HEK293T (cell line): Measurements from ENCODE around the gene HBZ.

Experiments
- CTCF ChIA-PET: fragments of 350-600 bp; formaldehyde crosslinking; extraction: SDS; loops from one replicate; lab custom pipeline; 2021; ENCODE audit warnings: antibody characterized with exemption, inconsistent platforms; lab: Yijun Ruan, JAX
- POLR2A ChIA-PET: fragments of 350-600 bp; formaldehyde crosslinking; extraction: SDS; loops from one replicate; lab custom pipeline; 2020; ENCODE audit warnings: antibody characterized with exemption, inconsistent platforms; lab: Yijun Ruan, JAX
- DNase-seq: peaks from one replicate; pipeline ENCODE4 v3.0.0; 2012; ENCODE audit warnings: mixed read lengths; ENCODE audit errors: extremely low spot score
- ARNT ChIP-seq: fragments of 450-650 bp; IDR thresholded peaks from 2 replicates; pipeline ENCODE4 v1.6.1; 2017; ENCODE audit warnings: mild to moderate bottlenecking
- BHLHE40 ChIP-seq: fragments of 450-650 bp; IDR thresholded peaks from 2 replicates; pipeline ENCODE4 v1.6.1; 2016; ENCODE audit warnings: mild to moderate bottlenecking, moderate library complexity, borderline replicate concordance
- CTBP1 ChIP-seq: fragments of 450-650 bp; IDR thresholded peaks from 2 replicates; pipeline ENCODE4 v1.6.1; 2016; ENCODE audit warnings: borderline replicate concordance
- ELF4 ChIP-seq: fragments of 450-650 bp; IDR thresholded peaks from 2 replicates; pipeline ENCODE4 v1.6.1; 2017; ENCODE audit warnings: antibody characterized with exemption
- FOXA1 ChIP-seq: fragments of 450-650 bp; IDR thresholded peaks from 2 replicates; pipeline ENCODE4 v1.6.1; 2016; ENCODE audit warnings: mild to moderate bottlenecking
- FOXK2 ChIP-seq: fragments of 450-650 bp; IDR thresholded peaks from 2 replicates; pipeline ENCODE4 v1.6.1; 2016; ENCODE audit warnings: mild to moderate bottlenecking
- FOXM1 ChIP-seq: fragments of 450-650 bp; IDR thresholded peaks from 2 replicates; pipeline ENCODE4 v1.6.1; 2017; ENCODE audit warnings: mild to moderate bottlenecking, borderline replicate concordance
- HDGF ChIP-seq: fragments of 450-650 bp; IDR thresholded peaks from 2 replicates; pipeline ENCODE4 v1.6.1; 2017; ENCODE audit warnings: antibody characterized with exemption, borderline replicate concordance
- L3MBTL2 ChIP-seq: fragments of 450-650 bp; conservative IDR thresholded peaks from 2 replicates; pipeline ENCODE4 v1.6.1; 2016; ENCODE audit warnings: mild to moderate bottlenecking
- LEF1 ChIP-seq: fragments of 450-650 bp; IDR thresholded peaks from 2 replicates; pipeline ENCODE4 v1.6.1; 2017; ENCODE audit warnings: mild to moderate bottlenecking, borderline replicate concordance
- NFRKB ChIP-seq: fragments of 450-650 bp; IDR thresholded peaks from 2 replicates; pipeline ENCODE4 v1.6.1; 2016; ENCODE audit warnings: mild to moderate bottlenecking, moderate library complexity
- SP1 ChIP-seq: fragments of 450-650 bp; IDR thresholded peaks from 2 replicates; pipeline ENCODE4 v1.6.1; 2017
- SUZ12 ChIP-seq: fragments of 450-650 bp; IDR thresholded peaks from 2 replicates; pipeline ENCODE4 v1.6.1; 2016; ENCODE audit warnings: mild to moderate bottlenecking
- TARDBP ChIP-seq: fragments of 450-650 bp; IDR thresholded peaks from 2 replicates; pipeline ENCODE4 v1.6.1; 2016
- ZNF384 ChIP-seq: fragments of 450-650 bp; IDR thresholded peaks from 2 replicates; pipeline ENCODE4 v1.6.1; 2016
- TF ChIP-seq, protein P1 (sequence below): fragments of 450-650 bp; IDR thresholded peaks from 2 replicates; pipeline ENCODE4 v1.6.1; 2016

Gene HBZ

DNA sequence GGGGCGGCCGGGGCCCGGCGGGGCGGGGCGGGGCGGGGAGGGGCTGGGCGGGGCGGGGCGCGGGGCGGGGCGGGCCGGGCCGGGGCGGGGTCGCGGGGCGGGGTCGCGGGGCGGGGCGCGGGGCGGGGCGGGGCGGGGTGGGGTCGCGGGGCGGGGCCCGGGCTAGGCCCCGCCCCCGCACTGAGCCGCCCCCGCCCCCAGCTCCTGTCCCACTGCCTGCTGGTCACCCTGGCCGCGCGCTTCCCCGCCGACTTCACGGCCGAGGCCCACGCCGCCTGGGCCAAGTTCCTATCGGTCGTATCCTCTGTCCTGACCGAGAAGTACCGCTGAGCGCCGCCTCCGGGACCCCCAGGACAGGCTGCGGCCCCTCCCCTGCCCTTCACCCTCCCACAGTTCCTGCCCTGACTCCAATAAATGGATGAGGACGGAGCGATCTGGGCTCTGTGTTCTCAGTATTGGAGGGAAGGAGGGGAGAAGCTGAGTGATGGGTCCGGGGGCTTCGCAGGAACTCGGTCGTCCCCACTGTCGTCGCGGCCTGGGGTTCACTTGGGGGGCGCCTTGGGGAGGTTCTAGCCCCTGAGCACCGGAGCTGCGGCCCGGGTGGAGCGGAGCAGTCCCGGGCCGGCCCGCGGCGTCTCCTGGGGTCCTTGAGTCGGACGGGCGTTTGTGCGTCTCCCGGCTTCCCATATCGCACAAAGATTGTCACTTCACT lies 12.5 kb downstream of the HBZ start:
- ChIA-PET POLR2A (no interaction called here), CTCF (no interaction called here)
- DNase-seq, result no peak
- TF ChIP-seq HDGF (no peak), NFRKB (no peak), ZNF384 (no peak), ARNT (no peak), ELF4 (no peak), FOXM1 (no peak), FOXA1 (no peak), CTBP1 (no peak), TARDBP (no peak), LEF1 (no peak)
- TF ChIP-seq, protein P1, sequence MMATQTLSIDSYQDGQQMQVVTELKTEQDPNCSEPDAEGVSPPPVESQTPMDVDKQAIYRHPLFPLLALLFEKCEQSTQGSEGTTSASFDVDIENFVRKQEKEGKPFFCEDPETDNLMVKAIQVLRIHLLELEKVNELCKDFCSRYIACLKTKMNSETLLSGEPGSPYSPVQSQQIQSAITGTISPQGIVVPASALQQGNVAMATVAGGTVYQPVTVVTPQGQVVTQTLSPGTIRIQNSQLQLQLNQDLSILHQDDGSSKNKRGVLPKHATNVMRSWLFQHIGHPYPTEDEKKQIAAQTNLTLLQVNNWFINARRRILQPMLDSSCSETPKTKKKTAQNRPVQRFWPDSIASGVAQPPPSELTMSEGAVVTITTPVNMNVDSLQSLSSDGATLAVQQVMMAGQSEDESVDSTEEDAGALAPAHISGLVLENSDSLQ, result no peak

DNA sequence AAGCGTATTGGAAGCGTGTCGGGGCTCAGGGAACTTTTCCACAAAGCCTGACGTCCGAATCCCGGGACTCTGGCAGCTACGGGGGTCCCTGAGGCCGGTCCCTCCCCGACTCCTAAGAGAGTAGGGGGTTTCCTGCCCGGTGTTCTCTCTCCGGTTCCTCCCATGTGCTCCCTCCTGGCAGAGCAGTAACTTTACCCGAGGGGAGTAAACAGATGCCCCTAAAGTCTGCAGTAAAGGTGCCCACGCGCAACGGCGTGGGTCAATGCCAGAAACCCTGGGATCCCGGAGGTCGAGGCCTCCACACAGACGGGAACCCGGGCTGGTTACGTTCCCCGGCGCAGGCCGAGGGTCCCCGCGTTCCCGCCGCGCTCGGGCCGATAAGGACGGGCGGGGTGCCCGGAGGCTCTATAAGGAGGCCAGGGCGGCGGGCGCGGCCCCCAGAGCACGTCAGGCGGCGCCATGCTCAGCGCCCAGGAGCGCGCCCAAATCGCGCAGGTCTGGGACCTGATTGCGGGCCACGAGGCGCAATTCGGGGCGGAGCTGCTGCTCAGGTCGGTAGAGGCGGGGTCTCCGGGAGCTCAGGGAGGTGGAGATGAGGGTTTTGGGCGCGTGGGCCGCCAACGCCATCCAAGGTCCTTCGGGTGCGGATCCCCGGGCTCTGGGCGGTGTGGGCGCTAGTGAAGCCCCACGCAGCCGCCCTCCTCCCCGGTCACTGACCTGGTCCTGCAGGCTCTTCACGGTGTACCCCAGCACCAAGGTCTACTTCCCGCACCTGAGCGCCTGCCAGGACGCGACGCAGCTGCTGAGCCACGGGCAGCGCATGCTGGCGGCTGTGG lies 13.3 kb downstream of the HBZ start, which contains the start of gene HBM:
HBM (plus strand) TSS at position 440 of the 836 bp plus-strand sequence; CDS start at position 460, 20 bp downstream.
- TF ChIP-seq SP1 (no peak), FOXM1 (no peak), NFRKB (no peak), CTBP1 (no peak), BHLHE40 (no peak), TARDBP (no peak), FOXK2 (no peak), L3MBTL2 (no peak), ELF4 (no peak)
- TF ChIP-seq, protein P1, result no peak
- ChIA-PET POLR2A (no interaction called here), CTCF (no interaction called here)
- DNase-seq, result no peak

DNA sequence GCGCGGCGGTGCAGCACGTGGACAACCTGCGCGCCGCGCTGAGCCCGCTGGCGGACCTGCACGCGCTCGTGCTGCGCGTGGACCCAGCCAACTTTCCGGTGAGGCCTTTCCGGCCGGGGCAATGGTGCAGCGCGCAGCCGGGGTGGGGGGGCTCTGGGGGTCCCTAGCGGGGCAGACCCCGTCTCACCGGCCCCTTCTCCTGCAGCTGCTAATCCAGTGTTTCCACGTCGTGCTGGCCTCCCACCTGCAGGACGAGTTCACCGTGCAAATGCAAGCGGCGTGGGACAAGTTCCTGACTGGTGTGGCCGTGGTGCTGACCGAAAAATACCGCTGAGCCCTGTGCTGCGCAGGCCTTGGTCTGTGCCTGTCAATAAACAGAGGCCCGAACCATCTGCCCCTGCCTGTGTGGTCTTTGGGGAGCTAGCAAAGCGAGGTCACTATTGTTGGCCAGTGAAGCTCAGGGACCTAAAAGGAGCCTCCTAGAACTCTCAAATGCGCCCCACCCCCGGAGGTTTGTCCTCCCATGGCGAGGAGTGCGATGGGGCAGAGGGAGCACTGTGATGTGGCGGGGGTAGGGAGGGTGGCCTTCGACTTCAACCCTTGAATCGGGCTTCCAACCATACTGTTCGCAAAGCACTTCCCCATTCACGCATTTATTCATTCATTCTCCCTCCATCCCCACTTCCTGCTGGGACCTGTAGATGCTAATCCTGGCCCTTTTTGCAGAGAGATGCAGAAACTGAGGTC lies 14.1 kb downstream of the HBZ start:
- DNase-seq, result no peak
- ChIA-PET CTCF (no interaction called here), POLR2A (no interaction called here)
- TF ChIP-seq, protein P1, result no peak
- TF ChIP-seq FOXK2, result no peak
- TF ChIP-seq LEF1, result no peak
- TF ChIP-seq ZNF384, result no peak
- TF ChIP-seq ARNT, result no peak
- no peak for TF ChIP-seq CTBP1
- TF ChIP-seq BHLHE40, result no peak
- no peak for TF ChIP-seq L3MBTL2
- no peak for TF ChIP-seq FOXM1
- TF ChIP-seq FOXA1, result no peak
- TF ChIP-seq SP1, result no peak
- no peak for TF ChIP-seq ELF4
- no peak for TF ChIP-seq NFRKB
- TF ChIP-seq HDGF, result no peak
- TF ChIP-seq TARDBP, result no peak
- no peak for TF ChIP-seq SUZ12

DNA sequence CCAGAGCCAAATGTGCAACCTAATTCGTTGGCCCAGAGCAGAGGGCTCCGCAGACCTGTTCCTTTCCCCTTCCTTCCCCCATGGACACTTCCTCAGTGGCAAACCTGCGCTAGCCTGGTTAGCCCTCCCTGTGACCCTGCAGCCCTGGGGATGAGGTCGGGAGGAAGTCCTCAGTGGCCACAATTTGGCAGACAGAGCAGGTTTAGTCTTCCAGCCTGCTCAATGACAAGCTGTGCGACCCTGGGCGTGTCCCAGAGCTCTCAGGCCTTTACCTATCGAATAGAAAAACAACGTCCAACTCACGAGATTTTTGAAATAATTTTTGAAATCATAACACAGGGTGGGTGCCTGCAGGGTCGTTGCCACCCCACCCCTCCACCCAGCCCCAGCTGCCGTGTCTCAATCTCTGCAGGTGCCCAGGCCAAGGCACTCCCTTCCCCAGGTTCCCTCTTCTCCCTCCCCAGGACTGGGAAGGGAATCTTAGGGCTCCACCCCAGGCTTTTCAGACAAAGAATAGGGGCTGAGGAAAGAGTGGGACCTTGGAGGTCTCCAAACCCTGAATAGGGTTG lies 14.8 kb downstream of the HBZ start:
- TF ChIP-seq TARDBP, result no peak
- TF ChIP-seq, protein P1, result no peak
- TF ChIP-seq CTBP1, result no peak
- TF ChIP-seq BHLHE40, result no peak
- no peak for TF ChIP-seq ELF4
- TF ChIP-seq FOXK2, result no peak
- no peak for TF ChIP-seq FOXM1
- no peak for TF ChIP-seq HDGF
- TF ChIP-seq LEF1, result no peak
- TF ChIP-seq L3MBTL2, result no peak
- TF ChIP-seq FOXA1, result no peak
- no peak for TF ChIP-seq SUZ12
- TF ChIP-seq ZNF384, result no peak
- TF ChIP-seq SP1, result no peak
- TF ChIP-seq NFRKB, result no peak
- TF ChIP-seq ARNT, result no peak
- POLR2A ChIA-PET, result no interaction called here
- DNase-seq, result no peak
- CTCF ChIA-PET, result no interaction called here

DNA sequence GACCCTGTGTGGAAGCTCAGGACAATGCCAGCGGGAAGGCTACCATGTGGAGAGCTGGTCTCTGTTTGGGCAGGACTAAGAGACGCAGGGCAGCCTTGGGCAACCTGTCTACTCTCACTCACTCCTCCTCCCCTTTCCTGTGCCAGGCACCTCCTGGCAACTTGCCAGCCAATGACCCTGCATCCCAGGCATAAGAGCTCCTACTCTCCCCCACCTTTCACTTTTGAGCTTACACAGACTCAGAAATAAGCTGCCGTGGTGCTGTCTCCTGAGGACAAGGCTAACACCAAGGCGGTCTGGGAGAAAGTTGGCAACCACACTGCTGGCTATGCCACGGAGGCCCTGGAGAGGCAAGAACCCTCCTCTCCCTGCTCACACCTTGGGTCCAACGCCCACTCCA lies 16.0 kb downstream of the HBZ start:
- DNase-seq, result no peak
- CTCF ChIA-PET, result no interaction called here

More for the DNA sequence above, 16.0 kb downstream of the HBZ start:
- POLR2A ChIA-PET, result no interaction called here
- no peak for TF ChIP-seq L3MBTL2
- TF ChIP-seq HDGF, result no peak
- no peak for TF ChIP-seq ARNT
- TF ChIP-seq FOXA1, result no peak
- TF ChIP-seq FOXM1, result no peak
